HG03432 (cell line): ENCODE measurements around the gene PEX14.

Experiments
- ATAC-seq: cut with Tn5 transposase; IDR thresholded peaks from one replicate; pipeline ENCODE4 v1.9.1; 2021; ENCODE audit warnings: mild to moderate bottlenecking, moderate library complexity; ENCODE audit not compliant: unreplicated experiment

Gene PEX14

GRCh38 chr1:10515976-10516750, 41.4 kb downstream of the PEX14 start:
- ATAC-seq = no peak

DNA sequence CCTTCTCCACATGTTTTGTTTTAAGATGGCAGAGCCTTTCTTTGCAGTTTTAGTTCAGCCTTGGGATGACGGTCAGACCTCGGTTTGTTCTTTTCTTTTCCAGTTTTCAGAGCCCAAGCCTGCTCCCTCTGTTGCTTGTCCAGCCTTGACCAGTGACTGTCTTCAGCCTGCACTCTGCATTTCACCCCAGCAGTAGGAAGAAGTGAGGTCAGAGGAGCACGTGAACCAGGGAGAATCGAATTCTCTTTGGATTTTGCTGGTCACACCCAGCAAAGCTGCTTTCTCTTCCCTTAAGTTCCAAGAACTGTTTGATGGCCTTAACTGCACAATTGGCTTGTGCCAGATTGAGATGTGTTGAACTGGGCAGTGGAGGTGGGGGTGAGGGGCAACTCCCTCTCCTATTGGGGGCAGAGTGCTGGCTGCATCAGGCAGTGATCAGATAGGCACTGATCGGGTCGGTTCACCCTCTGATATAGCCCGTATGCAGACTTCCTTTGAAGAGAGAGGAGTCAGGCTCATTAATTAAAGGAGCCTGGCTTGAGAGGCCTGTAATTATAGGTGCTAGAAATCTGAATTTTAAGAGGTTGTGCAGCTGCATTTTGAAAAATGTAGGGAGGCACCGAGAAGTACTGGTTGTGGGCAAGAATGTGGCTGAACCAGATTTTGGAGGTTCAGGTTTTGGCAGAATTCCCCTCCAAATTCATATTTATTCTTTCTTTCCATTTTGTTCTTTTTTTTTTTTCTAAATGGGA, 42.4 kb downstream of the PEX14 start:
- no peak for ATAC-seq

DNA sequence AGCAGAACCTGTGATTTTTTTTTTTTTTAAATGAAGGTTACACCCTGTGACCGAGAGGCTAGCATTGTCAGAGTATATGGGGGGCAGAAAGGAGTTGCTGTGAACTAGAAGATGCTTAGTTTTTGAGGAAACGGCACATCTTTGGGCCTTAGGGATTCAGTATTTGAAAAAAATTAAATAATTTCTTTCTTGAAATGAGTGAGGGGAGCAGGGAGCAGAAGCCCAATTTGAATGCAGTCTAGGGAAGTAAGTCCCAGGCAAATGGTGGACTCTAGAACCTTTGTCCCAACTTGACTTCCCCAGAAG, 42.9 kb downstream of the PEX14 start:
- ATAC-seq = no peak

DNA sequence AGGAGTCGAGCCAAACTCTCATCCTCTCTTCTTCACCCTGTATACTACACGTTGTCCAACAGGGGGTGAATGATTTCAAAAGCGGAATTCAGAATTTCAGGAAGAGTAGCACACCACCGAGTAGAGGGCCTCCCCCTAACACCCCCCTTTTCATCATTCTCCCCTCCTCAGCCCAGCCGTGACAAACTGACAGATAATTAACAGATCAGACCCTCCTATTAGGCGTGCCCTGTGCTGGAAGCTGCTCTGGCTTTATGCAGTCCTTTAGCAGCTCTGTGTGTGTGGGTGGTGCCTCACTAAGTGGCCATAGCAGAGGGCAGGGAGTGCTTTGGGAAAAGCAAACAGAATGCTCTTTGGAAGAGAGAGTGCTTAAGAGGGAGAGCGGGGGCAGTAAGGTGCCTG, 44.3 kb downstream of the PEX14 start:
- no peak for ATAC-seq

GRCh38 chr1:10520497-10520896, 45.7 kb downstream of the PEX14 start:
- ATAC-seq = no peak

GRCh38 chr1:10520952-10521351, 46.2 kb downstream of the PEX14 start:
- no peak for ATAC-seq

DNA sequence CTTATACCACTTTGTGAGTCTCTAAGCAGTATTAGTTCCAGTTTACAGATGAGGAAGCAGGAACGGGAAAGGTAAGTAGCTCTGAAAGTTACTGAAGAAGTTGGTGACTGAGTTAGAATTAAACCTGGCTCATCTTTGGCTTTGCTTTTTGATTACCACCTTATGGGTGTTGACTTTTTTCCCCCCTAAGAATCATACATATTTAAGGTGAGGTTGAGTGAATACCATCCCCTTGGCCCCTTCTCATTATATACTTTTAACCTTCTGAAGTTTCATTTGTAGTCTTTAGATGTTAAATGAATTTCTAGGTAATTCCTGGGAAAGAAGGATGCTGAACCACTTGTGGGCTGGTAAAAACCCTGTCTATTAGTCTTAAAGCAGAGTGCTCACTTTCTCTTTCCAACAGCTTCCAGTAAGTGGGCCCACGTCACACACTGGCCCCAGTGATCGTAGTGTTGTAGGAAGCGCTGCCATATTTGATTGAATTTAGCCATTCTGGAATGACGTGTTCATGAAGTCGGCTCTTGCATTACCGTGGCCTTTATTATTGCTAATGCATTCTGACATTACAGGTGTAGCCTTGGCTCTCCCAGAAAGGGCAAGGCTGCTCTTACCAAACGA, 46.9 kb downstream of the PEX14 start:
- ATAC-seq = no peak

DNA sequence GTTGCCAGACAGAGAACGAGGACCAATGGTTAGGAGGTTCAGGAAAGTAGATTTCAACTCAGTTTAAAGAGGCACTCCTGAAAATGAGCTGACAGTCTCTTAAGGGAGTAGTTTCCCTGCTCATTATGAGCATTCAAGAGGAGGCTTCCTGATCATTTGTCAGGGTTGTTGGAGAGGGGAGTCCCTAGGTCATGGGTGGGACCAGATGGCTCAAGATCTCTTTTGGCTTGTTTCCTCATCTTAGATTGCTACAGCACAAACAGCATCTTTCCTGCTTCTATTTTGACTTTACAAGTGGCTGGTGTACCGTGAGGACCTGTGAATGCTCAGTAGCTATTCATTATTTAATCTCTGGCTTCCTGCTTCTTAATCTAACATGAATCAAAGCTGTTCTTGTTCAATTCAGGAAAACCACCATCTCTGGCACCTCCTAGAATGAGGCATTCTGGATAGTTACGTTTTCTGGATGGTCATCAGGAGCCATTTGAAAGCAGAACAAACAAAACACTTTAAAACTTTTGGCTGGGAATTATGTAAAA, 47.6 kb downstream of the PEX14 start:
- ATAC-seq = no peak

DNA sequence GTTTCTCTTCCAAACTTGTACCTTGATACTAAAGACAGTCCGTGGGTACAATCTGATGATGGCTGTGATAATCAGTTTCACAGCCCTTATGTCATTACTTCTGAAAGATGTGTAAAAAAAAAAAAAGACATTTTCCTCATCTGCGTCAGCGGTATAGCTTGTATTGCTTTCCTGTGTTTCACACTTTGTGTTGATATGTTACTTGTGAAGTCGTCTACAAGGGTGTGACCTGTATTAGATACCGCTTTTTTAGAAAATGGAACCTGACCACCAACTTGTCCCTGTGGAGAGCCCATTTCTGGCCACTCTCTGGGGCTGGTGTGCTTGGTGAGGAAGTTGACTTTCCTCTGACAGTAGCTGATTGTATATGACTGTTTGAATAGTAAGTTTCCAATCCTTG, 50.5 kb downstream of the PEX14 start:
- ATAC-seq = no peak

GRCh38 chr1:10528066-10529014, 53.6 kb downstream of the PEX14 start:
- no peak for ATAC-seq

DNA sequence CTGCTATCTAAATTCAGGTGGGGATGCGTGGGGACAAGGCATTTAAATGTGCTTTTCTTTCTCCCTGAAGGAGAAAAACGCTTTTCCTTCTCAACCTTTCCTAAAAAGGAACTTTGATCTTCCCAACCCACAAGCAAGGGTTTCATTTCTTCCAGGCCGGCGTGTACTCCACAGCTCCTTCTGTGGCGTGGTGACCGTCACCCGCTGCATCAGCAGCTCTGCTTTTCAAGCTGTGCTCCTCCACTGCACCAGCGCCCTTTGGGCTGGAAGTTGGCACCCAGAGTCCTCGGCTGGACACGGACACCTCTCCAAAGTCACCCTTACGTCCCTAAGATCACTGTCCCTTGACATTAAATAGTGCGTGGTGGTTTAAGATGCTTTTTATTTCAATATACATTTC, 54.3 kb downstream of the PEX14 start:
- ATAC-seq = no peak

GRCh38 chr1:10529765-10530164, 55.0 kb downstream of the PEX14 start:
- ATAC-seq = no peak

DNA sequence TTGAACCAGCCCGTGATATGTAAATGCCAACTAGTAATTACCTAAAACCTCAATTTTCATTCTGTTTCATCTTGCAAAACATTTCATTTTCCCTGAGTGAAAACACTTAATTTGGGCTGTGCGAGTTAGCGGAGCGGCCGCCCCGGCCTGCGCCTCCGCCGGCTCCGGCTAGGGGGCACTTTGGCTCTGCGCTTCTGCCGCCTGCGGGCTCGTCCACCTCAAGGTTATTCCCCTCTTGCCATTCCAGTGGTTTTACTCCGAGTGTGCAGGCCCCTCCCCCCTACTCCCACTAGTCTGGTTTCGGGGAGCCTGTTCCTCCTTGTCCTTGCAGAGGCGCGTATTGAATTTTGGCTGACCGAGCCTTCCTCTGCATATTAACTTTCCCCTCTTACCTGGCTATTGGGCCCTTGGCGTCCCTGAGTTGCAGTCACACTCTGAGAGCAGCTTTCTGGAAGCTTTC, 55.6 kb downstream of the PEX14 start:
- ATAC-seq = no peak

DNA sequence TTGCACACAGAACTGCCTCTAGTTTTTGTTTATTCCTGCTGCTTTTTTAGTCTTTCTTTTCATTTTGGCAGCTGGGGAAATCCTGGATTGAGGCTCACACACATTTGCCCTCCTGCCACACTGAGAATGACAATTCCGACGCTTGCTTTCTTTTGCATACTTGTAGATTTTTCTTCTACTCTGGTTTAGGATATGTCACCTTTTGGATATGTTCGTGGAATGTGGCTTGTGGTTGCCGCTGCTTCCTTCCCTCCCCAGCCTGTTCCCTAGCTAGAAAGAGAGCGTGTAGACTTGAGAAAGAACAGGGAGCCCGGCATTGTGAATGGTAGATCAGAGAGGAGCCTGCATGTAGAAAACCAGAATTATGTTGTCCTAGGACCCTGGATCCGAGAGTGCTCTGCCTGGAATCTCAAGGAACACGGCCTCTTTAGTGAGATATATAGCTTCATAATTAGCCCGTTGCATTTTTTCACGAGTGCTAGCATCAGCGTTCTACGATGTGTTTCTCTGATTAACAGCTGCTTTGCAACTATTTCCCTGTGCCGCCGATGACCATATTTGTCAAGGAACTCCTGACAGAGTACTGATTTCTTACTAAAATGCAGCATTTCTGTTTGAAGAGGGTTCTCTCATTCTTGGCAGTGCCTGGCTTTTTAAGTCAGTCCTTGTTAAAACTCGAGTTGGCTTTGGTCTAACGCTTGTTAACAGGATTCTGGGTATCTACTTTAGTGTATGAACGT, 56.2 kb downstream of the PEX14 start:
- no peak for ATAC-seq

- no peak for ATAC-seq
Measured at GRCh38 chr1:10532362-10532761, 57.6 kb downstream of the PEX14 start.

DNA sequence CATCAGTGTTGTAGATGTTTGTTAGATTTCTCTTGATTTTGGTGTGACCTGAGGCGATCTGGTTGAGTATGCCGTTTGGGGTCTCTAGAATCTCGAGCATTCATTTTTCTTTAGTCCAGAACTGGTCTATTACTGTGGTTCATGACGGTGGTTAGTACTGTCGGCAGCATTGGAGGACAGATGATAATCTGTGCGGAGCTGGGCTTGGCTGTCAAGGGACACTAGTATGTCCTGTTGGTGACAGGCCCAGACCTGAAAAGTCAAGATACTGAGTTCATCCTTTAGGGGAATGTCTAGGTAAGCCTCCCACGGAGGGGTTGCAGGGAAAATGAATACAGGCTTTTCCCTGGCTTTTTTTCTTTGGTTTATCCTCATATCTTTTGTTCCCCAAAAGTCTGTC, 59.8 kb downstream of the PEX14 start:
- ATAC-seq = no peak

DNA sequence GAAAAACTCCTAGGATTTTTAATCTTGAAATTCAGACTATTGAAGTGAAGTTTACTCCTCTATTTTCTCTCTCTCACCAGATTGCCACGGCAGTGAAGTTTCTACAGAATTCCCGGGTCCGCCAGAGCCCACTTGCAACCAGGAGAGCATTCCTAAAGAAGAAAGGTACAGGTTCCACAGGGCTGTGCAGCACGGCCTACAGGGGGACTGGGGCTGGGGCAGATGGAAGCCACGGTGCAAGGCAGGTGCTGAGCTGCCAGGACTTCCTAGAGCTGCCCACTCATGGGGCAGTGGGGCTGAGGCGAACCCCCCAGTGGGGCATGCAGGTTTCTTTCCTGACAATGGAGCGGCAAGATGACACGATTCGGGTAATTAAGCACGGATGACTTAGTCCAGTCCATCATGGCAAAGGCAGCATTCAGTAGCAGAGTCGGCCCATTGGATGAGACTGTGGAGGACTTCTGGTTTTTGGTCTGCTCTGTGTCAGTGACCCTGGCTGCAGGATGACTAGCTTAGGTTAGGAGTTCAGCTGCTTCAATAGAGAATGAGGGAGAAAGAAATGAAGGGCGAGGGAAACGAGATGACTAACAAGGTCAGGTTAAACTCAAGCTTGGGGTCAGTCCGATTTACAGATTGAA, 61.5 kb downstream of the PEX14 start:
- no peak for ATAC-seq

DNA sequence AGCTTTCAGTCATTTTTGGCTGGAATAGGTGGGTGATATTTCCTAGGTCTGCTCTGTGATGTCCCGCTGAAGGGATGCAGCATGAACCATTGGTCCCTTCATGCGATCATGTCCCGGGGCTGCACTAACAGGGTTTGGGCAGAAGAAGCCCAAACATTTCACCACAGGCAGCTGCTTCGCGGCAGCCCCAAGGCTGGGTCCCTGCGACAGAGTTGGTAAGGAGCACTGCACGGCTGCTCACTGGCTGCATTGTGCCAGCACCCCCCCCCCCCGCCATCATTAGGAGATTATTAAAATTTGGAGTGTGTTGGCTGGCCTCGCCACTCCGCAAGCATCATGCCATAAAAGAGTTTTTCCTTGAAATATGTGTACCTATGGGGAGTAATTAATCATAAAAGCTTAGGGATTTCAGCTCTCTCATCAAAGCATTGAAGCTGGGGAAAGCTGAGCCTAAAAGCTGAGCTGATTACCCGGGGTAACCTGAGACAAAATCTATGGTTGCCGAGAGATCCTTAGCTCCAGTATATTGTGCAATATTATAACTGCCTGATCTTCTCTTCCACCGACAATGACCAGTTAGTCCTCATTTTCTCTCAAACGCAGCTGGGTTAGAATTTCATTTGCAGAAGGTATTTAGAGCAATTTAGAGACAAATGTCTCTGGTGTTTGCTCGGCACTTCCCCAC, 62.5 kb downstream of the PEX14 start:
- no peak for ATAC-seq
